ENCODE data around the gene NDUFB10. TPM values are rescaled to one million over a fixed set of nuclear protein-coding genes. Genes with fewer than 3 reads are reported as not detected.
A peak's percentile ranks its signal among the peaks of the same experiment; 100 is the strongest.

NDUFB10 gene
- polyA plus RNA-seq, 1 of the 3 experiments (the other 2 are of a cell fraction), result 468 TPM

DNA sequence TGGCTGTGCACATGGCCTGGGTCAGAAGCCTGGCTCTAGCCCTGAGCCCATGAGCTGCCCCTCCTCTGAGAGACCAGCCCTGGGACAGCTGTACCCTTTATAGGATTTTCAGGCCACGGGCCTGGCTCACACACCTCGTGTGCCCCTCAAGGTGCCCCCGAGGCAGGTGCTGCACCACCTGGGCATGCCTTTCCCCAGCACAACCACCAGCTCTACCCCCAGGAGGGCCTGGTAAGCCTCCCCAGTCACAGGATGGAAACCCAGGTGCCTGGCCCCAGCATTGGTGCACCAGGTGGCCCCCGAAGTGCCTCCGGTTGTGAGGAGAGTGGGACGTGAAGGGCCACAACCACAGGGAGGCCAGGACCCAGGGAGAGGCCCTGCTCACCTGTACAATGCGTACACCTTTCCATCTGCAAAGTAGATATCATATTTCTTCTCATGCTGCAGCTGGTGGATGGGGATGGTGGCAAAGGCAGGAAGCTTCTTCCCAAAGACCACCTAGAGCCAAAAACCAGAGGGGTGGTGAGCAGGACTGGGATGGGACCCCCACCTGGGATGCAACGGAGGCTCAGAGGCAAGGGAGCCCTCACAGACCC is 44.0 kb downstream of the NDUFB10 start:
- DNase-seq, result no peak
- ChIA-PET POLR2A (interaction anchor here (0.5 to 1.4 kb wide), 5 partner anchors 19 to 917 kb away, joined by 3 to 11 read pairs (median 3); partner anchors contain the start of genes RPS2 and TRAF7), CTCF (interaction anchor here (0.7 to 4.1 kb wide), 22 partner anchors 9 to 248 kb away, joined by 3 to 108 read pairs (median 10); partner anchors contain the start of genes ECI1, GFER, NOXO1 and NTHL1)
- Histone ChIP-seq H3K9me2 (no peaks in the 10 kb centered on the region), H3K4me1 (ENCODE audit: control insufficient read depth in 1 of 2, insufficient read depth in 2 of 2, low read depth in 1 of 2, low read length in 1 of 2) (peaks cover 24 to 49% of the 10 kb centered on the region in 2 experiments; a peak in 3 of 4 replicates), H3K27me3 (ENCODE audit: insufficient read depth) (no peaks in the 10 kb centered on the region), H3K79me2 (ENCODE audit: insufficient read depth) (peaks cover 64% of the 10 kb centered on the region), H3K9ac (no peak overlapping the region), H3K4me2 (no peak overlapping the region), H3K36me3 (replicated peaks in 1 of 2; ENCODE audit: control insufficient read depth in 1 of 2, insufficient read depth in 2 of 2, low read length in 1 of 2) (peaks cover 3 to 49% of the 10 kb centered on the region in 2 experiments), H2AFZ (ENCODE audit: low read depth) (no peak overlapping the region), H3K4me3 (ENCODE audit: low read depth in 2 of 2, low read length in 1 of 2) (no peak overlapping the region; a peak in 1 of 4 replicates), H3K9me3 (no peaks in the 10 kb centered on the region), H3F3A (replicated peaks; ENCODE audit: insufficient read depth) (peaks cover 9% of the 10 kb centered on the region), H3K27ac (ENCODE audit: low read depth in 2 of 2, low read length in 1 of 2) (no peak overlapping the region), H4K20me1 (ENCODE audit: insufficient read depth) (peaks cover 65% of the 10 kb centered on the region)
- WGBS (ENCODE audit: low lambda C conversion rate), result 70% methylated on average over 4 of the region's 8 CpGs
- TF ChIP-seq NRF1 (IDR thresholded peaks at IDR 0.05; ENCODE audit: low read depth, low read length) (no peak), SIN3A (IDR thresholded peaks at IDR 0.05; ENCODE audit: borderline replicate concordance, low read depth, low read length) (no peak), RXRA (IDR thresholded peaks at IDR 0.05; ENCODE audit: borderline replicate concordance, low read depth) (no peak), POLR2AphosphoS5 (IDR thresholded peaks at IDR 0.05; ENCODE audit: low read depth, low read length) (no peak)

DNA sequence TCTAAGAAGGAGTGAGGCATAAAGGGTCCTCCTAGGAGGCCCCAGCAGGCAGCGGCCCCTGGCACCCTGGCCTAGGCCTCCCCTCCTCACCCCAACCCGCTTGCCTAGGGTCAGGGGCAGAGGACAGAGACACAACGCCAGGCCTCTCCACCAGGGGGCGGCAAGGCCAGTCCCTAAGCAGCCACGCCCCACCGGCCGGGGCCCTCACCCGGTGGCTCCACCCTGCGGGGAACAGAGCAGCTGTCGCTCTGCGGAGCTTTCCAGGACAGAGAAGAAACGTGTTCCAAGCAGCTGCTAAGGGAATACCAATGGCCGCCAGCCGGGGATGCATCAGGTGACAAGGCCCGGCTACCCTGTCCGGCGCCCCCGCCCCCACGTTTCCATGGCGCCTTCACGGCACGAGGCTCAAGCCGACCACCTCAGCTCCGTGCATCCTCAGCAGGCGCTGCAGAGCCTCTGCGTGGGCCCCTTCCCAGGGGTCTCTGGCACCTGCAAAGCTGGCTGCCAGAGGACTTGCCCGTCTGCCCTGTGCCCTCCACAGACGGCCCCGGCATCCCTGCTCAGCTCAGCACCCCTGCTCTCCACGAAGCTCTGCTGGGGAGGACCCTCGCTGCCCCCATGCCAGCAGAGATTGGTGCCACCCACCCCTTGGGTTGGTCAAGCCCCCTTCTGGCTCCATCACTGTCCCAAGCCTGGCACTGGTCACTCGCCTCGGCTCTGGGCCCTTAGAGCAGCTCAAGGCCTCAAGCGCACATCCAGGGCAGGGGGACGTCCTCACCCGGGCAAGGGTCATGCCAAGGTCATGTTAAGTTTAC is 44.7 kb downstream of the NDUFB10 start:
- Histone ChIP-seq H3K4me2 (peak overlapping the region; percentile 68), H3K4me1 (ENCODE audit: control insufficient read depth in 1 of 2, insufficient read depth in 2 of 2, low read depth in 1 of 2, low read length in 1 of 2) (peaks cover 24 to 54% of the 10 kb centered on the region in 2 experiments; a peak in 3 of 4 replicates), H3K27me3 (ENCODE audit: insufficient read depth) (no peaks in the 10 kb centered on the region), H3K4me3 (ENCODE audit: low read depth in 2 of 2, low read length in 1 of 2) (no peak overlapping the region; a peak in 1 of 4 replicates), H3K27ac (ENCODE audit: low read depth in 2 of 2, low read length in 1 of 2) (peak overlapping the region in 1 of 2 experiments; percentile 48; a peak in 2 of 4 replicates), H2AFZ (ENCODE audit: low read depth) (no peak overlapping the region), H3K9me2 (no peaks in the 10 kb centered on the region), H3K9ac (no peak overlapping the region), H4K20me1 (ENCODE audit: insufficient read depth) (peaks cover 72% of the 10 kb centered on the region), H3K36me3 (replicated peaks in 1 of 2; ENCODE audit: control insufficient read depth in 1 of 2, insufficient read depth in 2 of 2, low read length in 1 of 2) (peaks cover 3 to 48% of the 10 kb centered on the region in 2 experiments), H3K79me2 (ENCODE audit: insufficient read depth) (peaks cover 72% of the 10 kb centered on the region), H3F3A (replicated peaks; ENCODE audit: insufficient read depth) (peaks cover 9% of the 10 kb centered on the region), H3K9me3 (no peaks in the 10 kb centered on the region)
- POLR2A ChIA-PET, result interaction anchor here (0.7 to 1.2 kb wide), 6 partner anchors 9 to 147 kb away, joined by 3 to 11 read pairs (median 4); partner anchors contain the start of gene RPS2
- 36% methylated on average over 20 of the region's 36 CpGs for WGBS (ENCODE audit: low lambda C conversion rate)
- DNase-seq, result peak; percentile 99
- TF ChIP-seq NFIC (IDR thresholded peaks at IDR 0.05; ENCODE audit: borderline replicate concordance), result no peak
- TF ChIP-seq, protein P1, sequence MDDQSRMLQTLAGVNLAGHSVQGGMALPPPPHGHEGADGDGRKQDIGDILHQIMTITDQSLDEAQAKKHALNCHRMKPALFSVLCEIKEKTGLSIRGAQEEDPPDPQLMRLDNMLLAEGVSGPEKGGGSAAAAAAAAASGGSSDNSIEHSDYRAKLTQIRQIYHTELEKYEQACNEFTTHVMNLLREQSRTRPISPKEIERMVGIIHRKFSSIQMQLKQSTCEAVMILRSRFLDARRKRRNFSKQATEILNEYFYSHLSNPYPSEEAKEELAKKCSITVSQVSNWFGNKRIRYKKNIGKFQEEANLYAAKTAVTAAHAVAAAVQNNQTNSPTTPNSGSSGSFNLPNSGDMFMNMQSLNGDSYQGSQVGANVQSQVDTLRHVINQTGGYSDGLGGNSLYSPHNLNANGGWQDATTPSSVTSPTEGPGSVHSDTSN (IDR thresholded peaks at IDR 0.05), result peak; percentile 45; the same call in 1 of the 2 replicates
- peak; percentile 59 for TF ChIP-seq RAD21 (IDR thresholded peaks at IDR 0.05; ENCODE audit: low read length)
- TF ChIP-seq TEAD4 (IDR thresholded peaks at IDR 0.05; ENCODE audit: borderline replicate concordance, insufficient read depth), result no peak
- TF ChIP-seq CHD2 (IDR thresholded peaks at IDR 0.05; ENCODE audit: low read length, partially characterized antibody), result no peak
- TF ChIP-seq EP300 (IDR thresholded peaks at IDR 0.05; ENCODE audit: borderline replicate concordance in 1 of 2, low read depth in 1 of 2, low read length in 1 of 2), result no peak
- TF ChIP-seq, protein P2, sequence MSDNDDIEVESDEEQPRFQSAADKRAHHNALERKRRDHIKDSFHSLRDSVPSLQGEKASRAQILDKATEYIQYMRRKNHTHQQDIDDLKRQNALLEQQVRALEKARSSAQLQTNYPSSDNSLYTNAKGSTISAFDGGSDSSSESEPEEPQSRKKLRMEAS (IDR thresholded peaks at IDR 0.05; ENCODE audit: low read depth), result no peak
- peak; percentile 61 for TF ChIP-seq SMC3 (IDR thresholded peaks at IDR 0.05; ENCODE audit: low read depth, low read length)
- TF ChIP-seq SIN3A (IDR thresholded peaks at IDR 0.05; ENCODE audit: borderline replicate concordance, low read depth, low read length), result peak; percentile 92; the same call in 1 of the 2 replicates
- TF ChIP-seq MXI1 (IDR thresholded peaks at IDR 0.05; ENCODE audit: low read depth, low read length), result peak; percentile 98
- peak; percentile 9; the same call in 1 of the 2 replicates for TF ChIP-seq USF1 (IDR thresholded peaks at IDR 0.05; ENCODE audit: borderline replicate concordance, low read depth)
- no peak for TF ChIP-seq RFX5 (IDR thresholded peaks at IDR 0.05; ENCODE audit: low read length)
- TF ChIP-seq, protein P3, sequence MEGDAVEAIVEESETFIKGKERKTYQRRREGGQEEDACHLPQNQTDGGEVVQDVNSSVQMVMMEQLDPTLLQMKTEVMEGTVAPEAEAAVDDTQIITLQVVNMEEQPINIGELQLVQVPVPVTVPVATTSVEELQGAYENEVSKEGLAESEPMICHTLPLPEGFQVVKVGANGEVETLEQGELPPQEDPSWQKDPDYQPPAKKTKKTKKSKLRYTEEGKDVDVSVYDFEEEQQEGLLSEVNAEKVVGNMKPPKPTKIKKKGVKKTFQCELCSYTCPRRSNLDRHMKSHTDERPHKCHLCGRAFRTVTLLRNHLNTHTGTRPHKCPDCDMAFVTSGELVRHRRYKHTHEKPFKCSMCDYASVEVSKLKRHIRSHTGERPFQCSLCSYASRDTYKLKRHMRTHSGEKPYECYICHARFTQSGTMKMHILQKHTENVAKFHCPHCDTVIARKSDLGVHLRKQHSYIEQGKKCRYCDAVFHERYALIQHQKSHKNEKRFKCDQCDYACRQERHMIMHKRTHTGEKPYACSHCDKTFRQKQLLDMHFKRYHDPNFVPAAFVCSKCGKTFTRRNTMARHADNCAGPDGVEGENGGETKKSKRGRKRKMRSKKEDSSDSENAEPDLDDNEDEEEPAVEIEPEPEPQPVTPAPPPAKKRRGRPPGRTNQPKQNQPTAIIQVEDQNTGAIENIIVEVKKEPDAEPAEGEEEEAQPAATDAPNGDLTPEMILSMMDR (IDR thresholded peaks at IDR 0.05), result peak; percentile 91
- no peak for TF ChIP-seq EZH2phosphoT487 (IDR thresholded peaks at IDR 0.05; ENCODE audit: borderline replicate concordance, low read depth)
- TF ChIP-seq JUND (IDR thresholded peaks at IDR 0.05), result no peak
- CTCF ChIA-PET, result interaction anchor here (0.6 to 4.1 kb wide), 29 partner anchors 9 to 478 kb away, joined by 3 to 108 read pairs (median 6); partner anchors contain the start of genes ECI1, GFER, NOXO1 and NTHL1
